A375 (cell line): Measurements from ENCODE around the gene AP3M1. TPM values are rescaled to one million over a fixed set of nuclear protein-coding genes. Genes with fewer than 3 reads are reported as not detected.

ENCODE experiments used
- total RNA-seq: library from RNA; depleted of rRNA; stranded (reverse); fragments of >200 nt; shearing (Covaris generic); gene quantifications from 2 replicates; pipeline ENCODE4 v1.2.3, GENCODE V29; 2014; rRNA removed

The AP3M1 gene
- total RNA-seq, result 12.5 and 14.9 TPM in 2 replicates

GRCh38 chr10:74150204-74150989 is at the start of gene AP3M1:
AP3M1 (minus strand) TSS chr10:74150828; CDS start chr10:74138379, 12,449 bp downstream.

GRCh38 chr10:74150990-74151878 is 606 bp upstream of the AP3M1 start, which contains the start of gene ADK:
ADK (plus strand) TSS chr10:74151221; CDS start chr10:74151279, 58 bp downstream.

Other genes with a start within 250 kb of the AP3M1 start
- 0.90 and 1.5 TPM in 2 replicates for gene PLAU, start 239.7 kb downstream of the AP3M1 start, total RNA-seq
- 55.0 and 68.7 TPM in 2 replicates for gene VCL, start 152.7 kb downstream of the AP3M1 start, total RNA-seq
- gene ADK, start 393 bp upstream of the AP3M1 start, total RNA-seq, result 28.3 and 30.7 TPM in 2 replicates